Measurements from ENCODE around the gene PGD. TPM values are rescaled to one million over a fixed set of nuclear protein-coding genes. Genes with fewer than 3 reads are reported as not detected.
A peak's percentile ranks its signal among the peaks of the same experiment; 100 is the strongest.
"Not testable (repeated sequence)": the region's sequence is repeated elsewhere in the genome, so short reads cannot be mapped to it uniquely, and the experiment has no call there.

The PGD gene
- total RNA-seq, 1 experiment from 2014 or later: 97.1 TPM

DNA sequence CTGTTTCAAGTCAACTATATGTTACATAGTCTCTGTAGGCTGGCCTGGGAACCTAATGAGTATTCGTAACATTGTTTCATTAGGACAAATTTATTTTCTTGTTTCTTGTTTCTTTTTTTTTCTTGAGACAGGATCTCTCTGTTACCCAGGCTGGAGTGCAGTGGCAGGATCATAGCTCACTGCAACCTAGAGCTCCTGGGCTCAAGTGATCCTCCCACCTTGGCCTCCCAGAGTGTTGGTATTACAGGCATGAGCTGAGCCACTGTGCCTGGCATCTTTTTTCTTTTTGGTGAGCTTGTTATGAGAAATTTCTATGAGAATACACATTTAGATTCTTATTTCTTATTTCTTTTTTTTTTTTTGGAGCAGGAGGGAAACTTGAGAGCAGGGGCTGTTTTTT lies 38.2 kb downstream of the PGD start:
- no peak for DNase-seq (ENCODE audit: low spot score)

DNA sequence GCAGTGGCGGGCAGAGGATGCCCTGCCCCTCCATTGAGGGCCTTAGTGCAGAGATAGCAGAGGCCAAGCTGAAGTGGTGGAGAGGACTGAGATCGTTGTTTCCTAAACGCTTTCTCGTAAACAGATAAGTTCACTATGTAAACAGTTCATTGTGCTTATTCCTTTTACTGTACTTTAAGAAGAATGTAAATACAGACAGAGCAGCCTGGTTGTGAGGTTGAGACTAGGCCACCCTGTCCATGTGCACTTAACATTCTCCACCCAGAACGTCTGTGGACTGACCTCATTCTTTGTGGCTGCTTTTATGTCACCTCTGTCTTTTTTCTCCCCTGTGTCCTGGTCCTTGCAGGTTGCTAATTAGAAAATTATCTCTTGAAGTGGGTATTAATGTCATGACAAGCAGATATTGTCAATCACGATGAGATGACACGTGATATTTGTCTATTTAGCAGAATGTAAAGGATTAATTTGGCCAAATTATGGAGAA lies 39.9 kb downstream of the PGD start:
- peak; percentile 4 for DNase-seq (ENCODE audit: low spot score)

DNA sequence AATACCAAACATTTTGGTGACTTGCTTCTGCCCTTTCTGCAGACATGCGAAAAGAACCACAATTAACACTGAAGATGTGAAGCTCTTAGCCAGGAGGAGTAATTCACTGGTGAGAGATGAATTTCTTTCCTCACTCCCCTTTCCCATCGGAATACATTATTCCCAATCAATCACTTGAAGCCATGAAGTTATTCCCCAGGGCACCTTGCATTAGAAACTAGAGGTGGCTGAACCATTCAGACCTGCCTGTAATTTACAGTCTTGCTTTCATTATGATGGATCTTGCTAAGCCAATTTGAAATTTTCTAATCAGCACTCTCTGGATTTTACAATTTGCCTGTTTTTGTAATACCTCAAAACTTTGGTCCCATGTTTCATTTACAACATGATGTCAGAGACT lies 41.4 kb downstream of the PGD start:
- no peak for DNase-seq (ENCODE audit: low spot score)

DNA sequence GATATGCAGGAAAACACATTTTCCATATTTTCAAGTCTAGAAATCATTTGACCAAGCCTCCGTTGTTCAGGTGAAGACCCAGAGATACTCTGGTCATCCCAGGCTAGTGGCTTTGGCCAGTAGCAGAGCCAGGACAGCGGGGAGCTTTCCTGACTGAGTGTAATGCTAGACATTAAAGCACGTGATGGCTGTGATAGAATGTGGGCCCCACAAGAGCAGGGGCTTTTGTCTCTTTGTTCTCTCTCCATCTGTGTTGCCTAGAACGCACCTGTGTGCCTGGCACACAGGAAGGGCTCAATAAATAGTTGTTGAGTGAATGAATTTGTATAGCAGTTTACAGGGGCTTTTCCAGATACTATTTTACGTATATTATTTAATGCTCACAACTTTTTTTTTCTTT lies 41.9 kb downstream of the PGD start:
- DNase-seq (ENCODE audit: low spot score): no peak

DNA sequence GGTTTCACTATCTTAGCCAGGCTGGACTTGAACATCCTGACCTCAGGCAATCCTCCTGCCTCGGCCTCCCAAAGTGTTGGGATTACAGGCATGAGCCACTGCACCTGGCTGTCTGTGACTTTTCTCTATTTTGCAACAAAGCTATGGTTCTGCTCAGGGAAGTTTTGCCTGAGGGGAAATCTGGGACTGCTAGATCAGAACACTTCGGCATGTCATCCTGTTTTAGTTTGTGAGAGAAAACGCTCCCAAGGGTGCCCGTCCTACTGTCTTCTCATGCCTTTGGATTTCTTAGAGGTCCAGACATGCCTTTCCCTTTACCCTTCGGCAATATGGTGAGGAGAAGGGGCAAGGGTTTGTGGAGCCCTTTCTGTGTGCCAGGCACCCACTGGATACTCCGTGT lies 45.4 kb downstream of the PGD start:
- no peak for DNase-seq (ENCODE audit: low spot score)

DNA sequence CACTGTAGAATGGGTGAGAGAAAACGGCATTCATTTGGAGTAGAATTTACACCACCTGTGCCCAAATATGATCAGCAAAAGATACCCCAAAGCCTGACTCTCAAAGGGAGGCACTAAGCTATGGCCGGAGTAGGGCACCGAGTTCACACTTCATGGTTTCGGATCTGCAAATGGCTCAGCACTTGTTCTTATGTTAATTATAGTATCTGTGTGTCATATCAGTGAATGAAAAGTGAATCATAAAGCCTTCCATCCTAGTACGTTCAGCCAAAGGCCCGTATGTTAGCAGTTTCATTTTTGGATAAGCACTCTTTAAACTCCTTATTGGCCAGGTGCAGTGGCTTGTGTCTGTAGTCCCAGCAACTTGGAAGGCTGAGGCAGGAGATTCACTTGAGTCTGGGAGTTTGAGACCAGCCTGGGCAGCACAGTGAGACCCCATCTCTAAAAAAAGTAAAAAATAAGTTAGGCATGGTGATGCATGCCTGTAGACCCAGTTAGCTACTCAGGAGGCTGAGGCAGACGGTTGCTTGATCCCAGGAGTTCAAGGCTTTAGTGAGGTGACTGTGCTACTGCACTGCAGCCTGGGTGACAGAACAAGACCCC lies 46.0 kb downstream of the PGD start:
- DNase-seq (ENCODE audit: low spot score): no peak

DNA sequence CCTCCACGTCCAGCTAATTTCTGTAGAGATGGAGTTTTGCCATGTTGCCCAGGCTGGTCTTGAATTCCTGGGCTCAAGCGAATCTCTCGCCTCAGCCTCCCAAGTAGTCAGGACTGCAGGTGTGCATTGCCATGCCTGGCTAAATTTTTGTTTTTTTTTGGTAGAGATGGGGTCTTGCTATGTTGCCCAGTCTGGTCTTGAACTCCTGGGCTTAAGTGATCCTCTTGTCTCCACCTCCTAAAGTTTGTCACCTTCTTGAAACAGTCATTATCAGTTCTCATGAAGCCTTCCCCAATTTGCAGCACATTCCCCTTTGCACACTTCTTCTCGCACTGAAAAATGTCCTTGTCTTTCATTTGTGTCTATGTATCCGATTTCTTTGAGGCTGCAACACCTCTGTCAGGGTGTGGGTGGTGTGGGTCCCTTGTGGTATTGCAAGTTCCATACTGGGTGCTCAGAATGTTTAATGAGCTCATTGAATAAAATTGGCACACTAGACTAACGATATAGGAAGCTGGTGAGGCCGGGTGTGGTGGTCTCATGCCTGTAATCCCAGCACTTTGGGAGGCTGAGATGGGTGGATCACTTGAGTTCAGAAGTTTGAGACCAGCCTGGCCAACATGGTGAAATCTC lies 48.0 kb downstream of the PGD start:
- no peak for DNase-seq (ENCODE audit: low spot score)

DNA sequence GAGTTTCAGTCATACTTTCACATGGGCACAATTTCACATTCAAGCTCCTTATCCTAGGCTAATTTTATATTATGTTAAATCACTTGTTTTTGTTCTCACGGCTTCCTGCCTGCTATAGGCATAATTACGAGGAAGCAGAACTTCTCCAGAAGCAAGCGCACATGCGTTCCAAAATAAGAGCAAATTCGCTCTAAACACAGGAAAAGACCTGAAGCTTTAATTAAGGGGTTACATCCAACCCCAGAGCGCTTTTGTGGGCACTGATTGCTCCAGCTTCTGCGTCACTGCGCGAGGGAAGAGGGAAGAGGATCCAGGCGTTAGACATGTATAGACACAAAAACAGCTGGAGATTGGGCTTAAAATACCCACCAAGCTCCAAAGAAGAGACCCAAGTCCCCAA lies 50.9 kb downstream of the PGD start, which contains the start of gene CORT:
Gene CORT, plus strand, starts transcription at position 281 of the 400 bp plus-strand sequence. CDS start 193 bp downstream, outside the sequence.
- DNase-seq (ENCODE audit: low spot score): no peak

DNA sequence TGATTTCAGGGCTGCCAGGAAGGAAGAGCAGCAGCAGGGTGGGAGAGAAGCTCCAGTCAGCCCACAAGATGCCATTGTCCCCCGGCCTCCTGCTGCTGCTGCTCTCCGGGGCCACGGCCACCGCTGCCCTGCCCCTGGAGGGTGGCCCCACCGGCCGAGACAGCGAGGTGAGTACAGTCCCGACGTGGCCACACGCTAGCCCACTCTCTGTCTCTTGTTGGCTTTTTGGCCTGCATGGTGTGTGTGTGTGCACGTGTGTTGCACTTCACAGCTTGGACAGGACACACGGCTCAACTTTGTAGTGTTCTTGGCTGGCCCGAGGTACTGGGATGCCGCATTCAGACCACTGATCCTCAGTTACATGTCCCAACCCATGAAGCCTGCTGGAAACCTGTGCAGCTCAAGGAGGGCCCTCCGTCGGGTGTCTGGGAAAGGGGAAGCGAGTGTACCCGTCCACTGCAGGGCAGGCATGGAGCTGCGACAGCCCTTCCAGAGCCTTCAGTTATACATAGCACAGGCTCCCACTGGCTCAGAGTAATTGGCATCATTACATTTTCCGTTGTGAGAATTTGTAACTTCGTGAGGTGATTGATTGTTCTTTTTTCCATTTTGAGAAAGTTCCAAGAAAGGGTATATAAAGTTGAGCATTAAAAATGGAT lies 51.4 kb downstream of the PGD start:
- DNase-seq (ENCODE audit: low spot score): no peak

DNA sequence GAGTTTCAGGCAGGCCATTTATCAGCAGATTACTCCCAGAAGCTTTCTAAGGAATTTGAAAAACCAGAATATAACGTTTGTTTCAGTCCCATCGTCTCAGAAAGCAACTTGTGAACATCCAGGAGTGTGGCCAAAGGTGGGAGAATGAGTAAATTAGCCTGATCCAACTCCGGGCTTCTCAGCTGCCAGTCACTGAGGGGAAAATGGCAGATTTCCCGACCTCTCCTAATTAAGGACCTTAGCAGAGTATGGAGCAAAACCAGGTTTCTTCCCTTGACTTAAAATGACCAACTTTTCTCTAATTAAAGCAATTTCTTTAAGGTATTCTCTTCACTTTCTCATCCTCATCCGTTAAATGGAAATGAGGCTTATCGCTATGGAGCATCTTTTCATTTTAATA lies 52.0 kb downstream of the PGD start:
- DNase-seq (ENCODE audit: low spot score): no peak

DNA sequence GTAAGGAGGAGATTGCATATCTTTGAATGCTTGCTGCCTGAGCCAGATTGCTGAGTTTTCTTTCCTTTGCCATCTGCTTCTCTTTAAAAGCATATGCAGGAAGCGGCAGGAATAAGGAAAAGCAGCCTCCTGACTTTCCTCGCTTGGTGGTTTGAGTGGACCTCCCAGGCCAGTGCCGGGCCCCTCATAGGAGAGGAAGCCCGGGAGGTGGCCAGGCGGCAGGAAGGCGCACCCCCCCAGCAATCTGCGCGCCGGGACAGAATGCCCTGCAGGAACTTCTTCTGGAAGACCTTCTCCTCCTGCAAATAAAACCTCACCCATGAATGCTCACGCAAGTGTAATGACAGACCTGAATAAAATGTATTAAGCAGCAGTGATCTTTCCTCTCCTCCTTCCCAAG lies 52.4 kb downstream of the PGD start:
- no peak for DNase-seq (ENCODE audit: low spot score)

DNA sequence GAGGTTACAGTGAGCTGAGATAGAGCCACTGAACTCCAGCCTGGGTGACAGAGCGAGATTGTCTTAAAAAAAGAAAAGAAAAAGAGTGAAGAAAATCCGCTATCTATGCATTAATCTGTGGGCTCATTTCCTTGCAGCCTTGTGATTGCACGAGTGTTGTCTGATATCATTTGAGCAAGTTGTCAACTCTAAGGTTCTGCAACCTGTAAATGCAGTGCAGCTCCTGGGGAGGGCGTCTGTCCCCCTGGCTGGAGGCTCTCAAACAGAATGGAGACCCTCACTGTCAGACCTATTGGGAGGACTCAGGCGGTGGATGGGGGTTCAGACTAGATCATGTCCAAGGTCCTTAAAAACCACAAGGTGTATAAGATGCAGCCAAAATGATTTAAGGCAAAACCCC lies 57.2 kb downstream of the PGD start:
- no peak for DNase-seq (ENCODE audit: low spot score)

DNA sequence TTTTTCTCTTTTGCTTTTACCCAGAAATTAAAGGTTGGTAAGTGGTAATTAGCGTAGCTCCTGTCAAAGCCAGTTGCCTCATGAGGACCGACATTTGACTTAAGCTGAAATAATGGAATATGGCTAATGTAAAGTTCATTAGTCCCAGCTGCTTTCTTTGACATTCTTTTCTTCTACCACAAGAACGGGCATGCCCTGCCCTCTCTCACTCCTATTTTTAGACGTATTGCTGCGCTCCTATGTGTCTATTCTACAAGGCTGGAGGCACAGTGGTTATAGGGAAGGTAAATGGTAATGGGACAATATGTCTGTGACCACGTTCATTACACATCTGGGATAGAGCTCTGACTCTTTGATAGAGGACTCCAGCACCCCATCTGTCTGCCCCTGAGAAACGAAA lies 57.8 kb downstream of the PGD start:
- DNase-seq (ENCODE audit: low spot score): no peak

DNA sequence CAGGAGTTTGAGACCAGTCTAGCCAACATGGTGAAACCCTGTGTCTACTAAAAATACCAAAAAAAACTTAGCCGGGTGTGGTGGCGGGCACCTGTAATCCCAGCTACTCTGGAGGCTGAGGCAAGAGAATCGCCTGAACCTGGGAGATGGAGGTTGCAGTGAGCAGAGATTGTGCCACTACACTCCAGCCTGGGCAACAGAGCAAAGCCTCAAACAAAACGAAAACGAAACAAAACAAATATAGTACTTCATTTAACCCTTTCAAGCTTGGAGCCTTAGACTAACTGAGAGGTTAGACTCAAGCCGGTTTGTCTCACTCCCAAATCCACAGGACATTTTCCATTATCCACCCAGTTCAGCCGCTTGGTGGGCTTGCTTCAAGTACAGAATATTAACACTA lies 58.6 kb downstream of the PGD start:
- DNase-seq (ENCODE audit: low spot score): not testable (repeated sequence)

DNA sequence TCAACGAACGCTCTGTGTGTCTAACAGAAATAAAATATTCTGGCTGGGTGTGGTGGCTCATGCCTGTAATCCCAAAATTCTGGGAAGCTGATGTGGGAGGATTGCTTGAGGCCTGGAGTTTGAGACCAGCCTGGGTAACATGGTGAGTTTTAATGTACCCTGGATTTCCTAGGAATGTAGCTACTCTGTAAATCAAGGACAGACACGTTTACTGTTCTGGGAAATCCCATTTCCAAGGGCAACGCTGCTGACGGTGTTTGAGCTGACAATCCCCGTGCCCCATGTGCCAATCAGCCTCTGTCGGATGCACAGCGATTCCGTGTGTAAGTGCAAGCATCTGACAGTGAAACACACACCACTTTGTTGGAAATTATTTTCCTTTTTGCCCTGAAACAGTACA lies 59.0 kb downstream of the PGD start:
- no peak for DNase-seq (ENCODE audit: low spot score)

DNA sequence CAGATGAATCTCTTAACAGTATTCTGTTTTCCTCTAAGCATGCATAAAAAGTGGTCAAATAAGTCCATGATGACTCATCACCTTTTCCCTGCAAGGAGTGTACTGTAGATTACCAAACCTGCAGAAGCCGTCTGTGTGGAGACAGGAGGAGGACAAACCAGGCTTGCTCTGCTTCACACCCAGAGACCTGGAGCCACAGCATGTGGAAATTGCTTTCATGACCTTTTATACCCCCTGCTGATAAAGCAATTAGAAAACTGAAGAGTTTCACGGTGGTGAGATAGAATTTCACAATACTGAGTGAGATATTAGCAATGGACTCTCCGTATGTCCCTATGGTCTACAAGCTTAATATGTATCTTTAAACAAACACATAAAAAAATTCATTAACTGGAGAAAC lies 60.3 kb downstream of the PGD start:
- peak; percentile 68 for DNase-seq (ENCODE audit: low spot score)

DNA sequence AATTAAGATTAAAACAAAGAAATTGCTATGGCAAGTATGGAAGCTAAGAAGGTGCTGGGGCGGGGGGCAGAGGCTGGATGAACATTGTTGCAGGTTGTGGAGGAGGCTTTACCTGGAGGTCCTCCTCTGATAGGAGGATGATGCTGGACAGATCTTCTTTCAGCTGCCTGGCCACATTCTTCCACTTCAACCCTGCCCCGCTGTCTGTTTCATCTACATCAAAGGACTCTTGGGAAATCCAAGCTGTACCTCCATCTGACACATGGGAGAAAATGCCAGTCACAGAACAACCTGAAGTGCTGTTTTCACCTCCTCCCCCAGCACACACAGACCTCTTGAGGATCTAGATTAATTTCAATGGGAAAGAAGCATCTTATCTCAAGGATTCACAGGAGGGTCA lies 68.2 kb downstream of the PGD start:
- DNase-seq (ENCODE audit: low spot score): no peak

DNA sequence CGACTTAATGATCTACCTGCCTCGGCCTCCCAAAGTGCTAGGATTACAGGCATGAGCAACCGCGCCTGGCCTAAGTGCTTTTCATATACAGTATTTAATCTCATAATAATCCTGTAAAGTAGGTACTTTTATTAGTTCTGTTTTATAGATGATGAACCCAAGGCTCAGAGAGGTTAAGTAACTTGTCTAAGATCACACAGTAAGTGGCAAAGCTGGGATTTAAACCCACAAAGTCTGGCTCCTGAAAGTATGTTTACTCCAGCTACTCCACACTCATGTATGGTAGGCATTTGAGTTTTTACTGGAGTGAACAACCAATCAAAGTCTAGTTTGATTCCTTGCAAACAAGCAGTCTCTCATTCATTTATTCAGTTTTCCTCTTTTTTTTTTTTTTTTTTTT lies 71.2 kb downstream of the PGD start:
- DNase-seq (ENCODE audit: low spot score): no peak

Other genes with a start within 250 kb of the PGD start
- 8.7 and 10.5 TPM in 2 replicates for gene KIF1B, start 188.5 kb upstream of the PGD start, total RNA-seq (2014; rRNA removed; shearing (Covaris generic))
- gene CENPS, start 31.4 kb downstream of the PGD start, total RNA-seq (2014; rRNA removed; shearing (Covaris generic)): 10.0 and 11.1 TPM in 2 replicates
- 0.23 TPM in 1 of 2 replicates, not detected in the other for gene CORT, start 51.0 kb downstream of the PGD start, total RNA-seq (2014; rRNA removed; shearing (Covaris generic))
- 41.2 and 43.2 TPM in 2 replicates for gene DFFA, start 73.5 kb downstream of the PGD start, total RNA-seq (2014; rRNA removed; shearing (Covaris generic))
- 22.2 and 26.6 TPM in 2 replicates for gene PEX14, start 75.9 kb downstream of the PGD start, total RNA-seq (2014; rRNA removed; shearing (Covaris generic))